NCI-H2107 (cell line): ENCODE data around the gene STPG4.

ENCODE experiments used
- DNase-seq: peaks from one replicate; lab custom pipeline; 2025; lab: John Stamatoyannopoulos, UW

The STPG4 gene

DNA sequence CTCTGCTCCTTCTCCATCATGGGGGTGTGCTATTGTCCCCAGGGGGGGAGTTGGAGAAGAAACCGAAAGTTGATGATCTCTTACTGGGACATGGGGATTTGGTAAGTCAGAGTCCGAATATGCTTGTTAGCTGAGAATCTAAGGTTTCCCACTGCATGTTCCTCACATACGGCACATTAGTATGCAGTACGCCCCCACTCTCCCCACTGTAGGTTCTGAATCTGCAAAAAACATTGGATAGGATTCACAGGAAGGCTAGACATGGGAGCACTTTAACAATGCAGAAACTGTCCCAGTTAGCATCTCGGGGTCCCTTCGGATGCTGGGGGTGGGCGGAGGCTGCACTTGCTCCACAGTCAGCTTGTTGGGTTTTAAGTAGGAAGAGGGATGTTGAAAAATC is 102.3 kb downstream of the STPG4 start:
- no peak for DNase-seq

DNA sequence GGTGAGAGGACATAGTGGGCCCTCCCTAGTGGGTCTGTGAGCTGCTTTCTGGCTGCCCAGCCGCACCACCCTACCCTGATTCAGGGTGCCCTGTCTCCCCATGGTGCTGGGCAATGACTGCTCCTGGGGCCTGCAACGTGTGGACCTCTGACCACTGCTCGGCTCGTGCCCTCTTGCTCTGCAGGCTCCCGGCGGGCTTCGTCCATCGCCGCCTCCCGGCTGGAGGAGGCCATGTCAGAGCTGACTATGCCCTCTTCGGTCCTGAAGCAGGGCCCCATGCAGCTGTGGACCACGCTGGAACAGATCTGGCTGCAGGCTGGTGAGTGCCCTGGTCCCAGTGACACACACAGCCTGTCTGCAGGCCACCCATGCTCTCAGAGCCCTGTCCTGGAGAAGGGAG is 103.5 kb downstream of the STPG4 start:
- DNase-seq = no peak

DNA sequence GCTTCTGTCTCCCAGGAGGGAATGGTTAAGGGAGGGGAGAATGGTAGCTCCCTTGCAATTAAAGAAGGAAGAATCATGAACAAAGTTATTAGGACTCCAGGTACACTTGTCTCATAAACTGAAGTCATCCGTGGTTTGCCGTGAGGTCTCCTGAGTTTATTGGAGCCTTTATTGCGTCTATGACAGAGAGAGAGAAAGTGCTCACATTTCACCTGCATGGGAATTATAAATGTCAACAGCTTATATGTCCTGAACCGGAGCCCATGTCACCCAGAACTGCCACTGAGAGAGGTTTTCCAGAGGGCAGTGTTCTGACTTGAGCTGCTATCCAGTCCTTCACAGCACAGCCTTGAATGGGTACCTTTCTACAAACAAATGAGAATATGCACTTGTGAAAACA is 104.3 kb downstream of the STPG4 start:
- no peak for DNase-seq

DNA sequence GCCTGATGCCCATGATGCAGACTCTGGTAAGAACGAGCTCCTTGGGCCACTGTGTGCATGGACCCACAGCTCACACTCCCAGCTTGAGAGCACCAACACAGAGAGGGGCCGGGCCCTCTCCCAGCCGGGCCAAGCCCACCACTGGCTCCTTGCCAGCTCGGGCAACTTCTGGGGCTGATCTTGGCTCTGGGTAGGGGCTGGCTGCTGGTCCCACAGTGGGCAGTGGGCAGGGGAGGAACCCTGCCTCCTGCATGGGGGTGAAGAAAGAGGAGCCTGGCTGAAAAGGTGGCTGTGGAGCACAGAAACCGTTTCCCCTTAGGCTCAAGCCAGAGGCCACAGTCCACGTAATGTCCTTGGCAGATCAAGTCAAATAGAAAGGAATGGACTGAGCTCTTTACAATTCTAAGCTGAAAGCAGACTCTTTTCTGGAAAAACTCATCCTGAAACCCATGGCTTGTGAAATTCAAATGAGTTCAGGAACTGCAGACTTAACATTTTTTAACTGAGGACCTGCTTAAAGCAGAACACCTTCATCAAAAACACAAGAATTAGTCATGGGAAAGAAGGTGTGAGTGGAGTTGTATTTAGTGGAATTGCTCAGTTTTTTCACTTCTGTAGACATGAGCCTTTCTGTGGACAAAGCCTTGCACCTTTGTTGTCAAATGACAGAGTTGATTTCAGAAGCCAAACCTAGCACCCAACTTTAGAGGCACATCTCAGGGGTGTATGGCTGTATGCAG is 104.9 kb downstream of the STPG4 start:
- no peak for DNase-seq

DNA sequence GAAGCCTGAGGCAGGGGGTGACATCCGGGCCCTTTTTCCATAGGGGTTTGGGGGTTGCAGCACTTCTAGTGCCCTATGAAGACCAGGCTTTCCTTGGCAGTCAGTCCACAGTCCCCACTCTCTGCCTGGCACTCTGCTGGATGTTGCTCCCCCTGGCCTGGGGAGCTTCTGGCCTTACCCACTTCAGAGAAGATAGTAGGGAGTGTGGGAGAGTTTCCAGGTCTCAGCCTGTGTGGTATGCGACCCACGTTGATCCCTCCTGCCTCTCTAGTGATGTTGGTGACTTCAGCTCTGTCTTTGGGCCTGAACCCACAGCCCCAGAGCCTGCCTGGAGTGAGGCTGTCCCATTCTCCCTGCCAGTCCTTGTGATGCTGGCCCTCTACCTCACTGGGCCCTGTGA is 105.6 kb downstream of the STPG4 start:
- no peak for DNase-seq

DNA sequence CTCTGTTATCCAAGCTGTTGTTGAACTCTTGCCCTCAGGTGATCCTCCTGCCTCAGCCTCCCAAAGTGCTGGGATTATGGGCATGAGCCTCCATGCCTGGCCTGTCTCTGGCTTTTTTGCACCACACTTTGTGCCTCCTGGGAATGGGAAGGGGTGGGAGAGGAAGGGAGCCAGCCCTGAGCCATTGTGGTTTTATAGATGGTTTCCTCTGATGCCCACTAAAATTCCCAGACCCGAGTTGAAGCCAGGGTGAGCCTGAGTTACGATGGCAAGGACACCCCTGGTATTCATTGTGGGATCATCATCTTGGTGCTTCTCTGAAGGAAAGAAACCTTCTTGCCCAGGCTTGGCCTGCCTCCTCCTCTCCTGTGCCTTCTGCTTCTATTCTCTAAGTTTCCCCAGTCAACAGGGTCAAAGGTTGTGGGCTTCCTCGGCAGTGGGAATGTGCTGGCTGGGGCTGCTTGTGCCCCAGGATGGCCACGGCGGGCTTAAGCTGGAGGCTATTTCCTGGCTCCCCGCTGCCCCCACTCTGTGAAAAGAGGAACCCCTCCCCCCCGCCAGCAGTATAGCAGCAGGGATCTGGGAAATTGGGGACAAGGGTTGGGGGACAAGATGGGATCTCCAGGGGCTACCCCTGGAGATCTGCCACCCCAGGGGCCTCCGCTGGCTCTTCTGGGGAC is 106.2 kb downstream of the STPG4 start:
- DNase-seq = no peak

DNA sequence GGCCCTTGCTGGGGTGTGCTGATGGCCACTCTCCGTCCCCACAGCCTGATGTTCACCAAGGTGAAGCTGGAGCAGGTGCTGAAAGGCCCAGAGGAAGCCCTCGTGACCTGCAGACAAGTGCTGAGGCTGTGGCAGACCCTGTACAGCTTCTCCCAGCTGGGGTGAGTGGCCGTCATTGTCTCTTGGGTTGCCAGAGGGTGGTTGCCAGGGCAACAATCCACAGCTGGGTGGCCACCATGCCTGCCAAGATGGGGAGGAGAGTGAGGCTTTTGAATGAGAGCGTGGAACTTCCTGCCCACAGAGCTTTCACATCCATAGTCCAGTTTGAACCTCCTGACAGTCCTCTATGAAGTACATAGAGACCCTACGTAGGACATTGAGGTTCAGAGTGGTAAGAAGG is 108.8 kb downstream of the STPG4 start:
- DNase-seq = no peak

DNA sequence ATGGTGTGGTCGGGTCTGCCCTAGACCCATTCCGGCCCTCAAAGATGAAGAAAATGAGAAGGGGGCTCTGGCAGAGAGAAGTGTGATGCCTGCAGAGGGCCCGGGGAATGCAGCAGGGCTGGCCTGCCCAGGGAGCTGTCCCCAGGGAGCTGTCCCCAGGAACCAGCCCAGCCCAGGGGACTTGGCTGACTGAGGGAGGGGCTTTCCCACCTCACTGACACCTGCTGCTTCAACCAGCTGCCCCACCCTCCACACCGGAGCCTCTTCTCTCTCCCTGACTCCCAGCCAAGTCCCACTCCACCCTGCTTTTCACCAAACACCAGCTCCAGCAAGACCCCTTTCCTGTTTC is 111.2 kb downstream of the STPG4 start:
- DNase-seq = no peak

DNA sequence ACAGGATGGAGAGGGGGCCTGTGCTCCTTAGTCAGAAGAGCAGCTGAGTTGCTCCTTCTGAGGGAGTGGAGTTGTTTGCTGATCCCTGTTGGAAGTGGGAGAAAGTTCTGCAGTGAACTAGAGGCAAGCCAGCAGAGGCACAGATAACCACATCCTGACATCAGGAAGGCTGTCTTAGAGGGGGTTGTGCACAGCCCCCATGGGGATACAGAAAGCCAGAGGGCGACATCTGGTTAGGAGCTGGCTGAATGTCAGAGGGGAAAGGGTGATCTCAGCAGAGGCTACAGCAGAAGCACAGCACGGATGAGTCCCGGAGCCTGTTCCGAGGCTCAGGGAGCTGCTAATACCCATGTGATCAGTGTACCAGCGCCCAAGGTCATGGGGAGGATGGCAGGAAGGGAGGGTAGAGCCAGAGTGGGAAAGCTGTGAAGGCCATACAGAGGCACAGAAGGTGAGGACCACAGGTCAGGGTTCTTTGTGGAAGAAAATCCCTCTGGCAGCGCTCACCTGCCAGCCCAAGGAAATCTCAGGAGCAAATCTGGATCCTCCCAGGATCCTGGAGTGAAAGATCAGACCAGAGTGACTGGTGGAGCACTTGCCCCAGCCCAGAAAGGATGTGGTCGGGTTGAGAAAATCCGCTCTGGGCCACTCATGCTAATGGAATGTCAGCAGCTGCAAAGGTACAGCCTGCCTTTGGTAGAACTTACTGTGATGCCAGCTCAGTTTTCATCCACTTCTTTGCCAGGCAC is 111.8 kb downstream of the STPG4 start:
- DNase-seq = peak; percentile 17

DNA sequence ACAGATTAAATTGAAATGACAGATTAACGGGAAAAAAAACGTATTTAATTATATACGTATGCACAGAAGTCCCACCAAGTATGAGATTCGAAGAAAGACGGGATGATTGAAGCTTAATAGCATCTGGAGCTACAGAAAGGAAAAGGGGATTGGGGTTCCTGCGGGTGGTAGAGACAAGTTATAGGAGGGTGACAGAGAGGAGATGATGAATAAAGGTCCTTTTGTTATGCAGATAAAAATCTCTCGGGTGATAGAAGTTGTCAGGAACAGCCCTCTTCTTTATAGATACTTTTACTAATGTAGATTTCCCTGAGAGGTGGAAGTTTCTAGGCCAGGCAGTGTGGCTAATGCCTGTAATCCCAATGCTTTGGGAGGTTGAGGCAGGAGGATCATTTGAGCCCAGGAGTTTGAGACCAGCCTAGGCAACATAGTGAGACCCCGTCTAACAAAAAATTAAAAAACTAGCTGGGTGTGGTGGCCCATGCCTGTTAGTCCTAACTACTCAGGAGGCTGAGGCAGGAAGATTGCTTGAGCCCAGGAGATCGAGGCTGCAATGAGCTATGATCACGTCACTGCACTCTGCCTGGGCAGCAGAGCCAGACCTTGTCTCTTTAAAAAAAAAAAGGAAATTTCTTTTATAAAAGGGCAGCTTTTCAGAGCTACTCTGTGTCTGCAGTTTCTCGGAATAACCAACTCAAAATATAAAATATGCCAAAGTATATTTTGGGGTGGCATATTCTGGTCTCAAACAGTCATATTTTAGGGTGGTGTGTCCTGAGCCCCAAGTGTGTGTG is 113.0 kb downstream of the STPG4 start:
- no peak for DNase-seq

DNA sequence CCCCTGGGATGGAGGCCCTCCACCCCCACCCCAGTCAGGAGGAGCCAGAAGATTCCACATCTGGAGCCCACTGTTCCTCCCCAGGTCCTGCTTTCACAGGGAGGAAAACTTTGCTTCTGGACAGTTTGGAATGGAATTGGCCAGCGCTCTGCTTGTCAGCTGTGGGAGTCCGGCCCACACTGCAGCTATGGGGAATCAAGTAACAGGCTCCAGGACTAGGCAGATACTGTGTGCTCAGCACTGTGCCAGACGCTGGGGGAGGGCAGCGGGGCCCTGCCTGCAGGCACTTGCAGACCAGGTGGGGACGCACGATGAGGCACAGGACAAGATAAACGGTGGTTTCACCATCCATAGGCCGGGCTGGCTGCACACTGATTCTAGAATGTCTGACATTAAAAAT is 114.0 kb downstream of the STPG4 start:
- DNase-seq = no peak

DNA sequence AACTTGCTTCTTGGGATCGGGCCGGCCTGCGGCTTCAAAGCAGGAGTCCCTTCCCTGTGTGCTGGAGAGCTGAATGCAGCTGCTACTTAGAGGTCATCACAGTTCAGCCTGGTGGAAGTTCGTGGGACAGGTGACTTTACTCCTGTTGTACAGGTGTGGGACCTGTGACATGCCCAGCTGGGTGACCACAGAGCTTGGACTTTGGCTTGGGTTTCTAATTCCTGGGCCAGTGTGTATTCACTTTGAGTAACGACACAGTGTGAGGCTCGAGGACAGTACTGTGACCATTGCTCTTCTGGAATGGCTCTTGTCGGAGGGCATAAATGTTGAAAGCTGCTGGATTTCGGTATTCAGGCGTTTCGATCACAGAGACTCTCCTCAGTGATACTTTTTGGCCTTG is 114.5 kb downstream of the STPG4 start:
- DNase-seq = no peak

DNA sequence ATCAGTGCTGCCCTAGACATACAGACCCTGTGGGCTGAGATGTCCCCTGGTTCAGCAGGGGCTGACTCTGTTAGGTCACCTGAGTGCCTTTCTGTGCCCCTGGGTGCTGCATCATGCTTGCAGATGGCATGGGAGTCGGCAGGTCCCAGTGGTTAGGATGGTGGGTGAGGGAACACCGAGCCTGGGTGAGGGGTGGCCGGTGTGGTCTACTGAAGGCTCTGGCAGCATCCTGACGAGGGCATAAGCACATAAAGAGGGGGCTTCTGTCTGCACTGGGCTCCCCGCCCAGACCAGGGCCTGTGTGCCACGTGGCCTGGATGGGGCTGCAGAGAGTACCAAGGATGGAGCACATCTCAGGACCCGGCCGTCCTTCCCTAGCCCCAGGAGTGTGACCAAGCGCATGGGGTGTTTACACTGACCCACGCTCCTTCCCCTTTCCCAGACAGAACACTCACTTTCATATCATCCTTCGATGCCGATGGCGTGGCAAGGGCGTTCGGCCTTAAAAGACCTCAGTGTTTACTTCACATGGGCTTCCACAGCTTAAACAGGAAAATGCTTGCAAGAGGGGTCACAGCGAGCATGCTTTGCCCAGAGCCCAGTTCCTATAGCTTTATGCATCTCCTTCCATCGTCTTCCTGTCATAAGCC is 115.1 kb downstream of the STPG4 start:
- DNase-seq = no peak

DNA sequence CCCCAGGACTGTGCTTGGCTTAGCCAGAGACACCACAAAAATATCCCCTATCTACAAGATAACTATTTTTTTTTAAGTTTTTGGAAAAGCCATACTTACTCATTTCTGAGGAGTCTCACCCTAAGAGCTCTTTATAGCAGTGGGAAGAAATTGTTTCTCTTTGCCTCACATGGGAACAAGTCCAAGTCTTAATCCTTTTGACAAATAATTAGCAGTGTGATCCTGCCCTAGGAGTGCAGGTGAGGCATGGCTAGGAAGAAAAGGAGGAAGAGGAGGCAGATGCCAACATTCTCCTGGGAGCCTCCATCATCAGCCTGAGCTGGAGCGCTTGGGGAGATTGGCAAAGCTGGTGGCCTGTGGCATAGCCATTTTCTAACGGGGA is 115.6 kb downstream of the STPG4 start:
- DNase-seq = no peak

DNA sequence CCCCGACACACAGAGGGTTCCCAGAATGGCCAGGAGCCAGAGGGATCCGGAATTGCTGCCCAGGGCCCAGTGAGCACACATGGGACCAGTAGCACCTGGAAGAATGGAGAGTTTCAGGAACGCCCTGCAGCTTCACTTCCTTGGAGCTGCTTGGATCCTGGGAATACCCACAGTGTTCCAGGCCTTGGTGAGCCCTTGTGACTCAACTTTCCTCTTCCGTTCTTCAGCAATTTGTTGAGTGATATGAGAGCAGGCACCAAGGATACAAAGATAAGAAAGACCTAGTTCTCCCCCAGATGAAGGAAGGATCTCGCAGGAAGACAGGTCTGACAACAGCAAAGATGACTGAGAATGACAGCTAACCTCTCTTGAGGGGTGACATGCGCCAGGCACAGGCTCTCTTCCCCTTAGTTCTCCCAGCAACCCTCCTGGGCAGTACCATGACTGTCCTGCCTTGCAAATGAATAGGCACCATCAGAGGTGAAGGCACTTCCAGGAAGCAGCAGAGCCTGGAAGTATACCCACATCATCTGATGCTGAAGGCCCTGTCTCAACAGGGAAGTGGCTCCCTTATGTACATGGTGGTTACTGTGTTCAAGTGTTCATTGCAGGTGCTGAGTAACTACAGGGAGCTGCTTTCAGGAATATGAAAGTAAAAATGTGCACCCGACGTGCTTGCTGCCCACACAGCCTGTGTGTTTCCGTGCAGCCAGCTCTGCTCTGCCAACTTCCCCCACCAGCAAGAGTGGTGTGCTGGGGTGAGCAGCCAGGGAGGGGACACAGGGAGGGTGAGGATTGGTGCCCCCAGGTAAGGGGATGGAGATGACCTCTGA is 116.2 kb downstream of the STPG4 start:
- DNase-seq = peak; percentile 25

DNA sequence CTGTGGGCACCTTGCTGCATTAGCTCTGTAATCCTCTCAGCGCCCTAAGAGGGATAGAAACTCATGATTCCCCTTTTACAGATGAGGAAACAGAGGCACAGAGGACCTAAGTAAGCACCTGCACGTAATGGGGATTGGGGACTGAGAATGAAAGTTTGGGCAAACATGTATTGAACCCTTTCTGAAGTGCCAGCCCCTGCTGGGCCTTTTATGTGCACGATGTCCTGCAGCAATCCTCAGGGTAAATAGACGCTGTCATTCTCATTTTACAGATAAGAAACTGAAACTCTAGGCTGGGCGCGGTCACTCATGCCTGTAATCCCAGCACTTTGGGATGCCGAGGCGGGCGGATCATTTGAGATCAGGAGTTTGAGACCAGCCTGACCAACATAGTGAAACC is 117.4 kb downstream of the STPG4 start:
- no peak for DNase-seq
